Activated T-helper 1 cell treated with anti-CD3 and anti-CD28 coated beads, Interleukin-12 subunit alpha, Interleukin-12 subunit beta, Interleukin-2, Interleukin-4 antibody, amounts not matched to agents 30 ng/mL and 10 ng/mL and 1 ng/mL, durations not matched to agents 14 hours and 24 hours and 36 hours (primary cell): ENCODE data around the gene TRIO. TPM values are rescaled to one million over a fixed set of nuclear protein-coding genes. Genes with fewer than 3 reads are reported as not detected.

Experiments used
- DNase-seq: peaks from one replicate; pipeline ENCODE4 v3.0.0; 2021; ENCODE audit warnings: low spot score
- H3K27ac Mint-ChIP-seq: one replicate; pipeline ENCODE4 v1.8.0; 2021; ENCODE audit warnings: mild to moderate bottlenecking, mixed read lengths
- H3K27me3 Mint-ChIP-seq: one replicate; pipeline ENCODE4 v1.8.0; 2022; ENCODE audit warnings: mild to moderate bottlenecking, moderate library complexity, mixed read lengths; ENCODE audit not compliant: insufficient read depth
- H3K36me3 Mint-ChIP-seq: one replicate; pipeline ENCODE4 v1.8.0; 2021; ENCODE audit warnings: low read depth, mixed read lengths
- H3K4me1 Mint-ChIP-seq: one replicate; pipeline ENCODE4 v1.8.0; 2021; ENCODE audit warnings: low read depth, mixed read lengths
- H3K4me3 Mint-ChIP-seq: one replicate; pipeline ENCODE4 v1.8.0; 2021; ENCODE audit warnings: mild to moderate bottlenecking, moderate library complexity, mixed read lengths
- H3K9me3 Mint-ChIP-seq: one replicate; pipeline ENCODE4 v1.8.0; 2021; ENCODE audit warnings: mixed read lengths
- intact Hi-C: fragments of 100-400 bp; cut with micrococcal nuclease; formaldehyde crosslinking; loops from one replicate; pipeline ENCODE4 v1.15.1; 2024
- total RNA-seq: library from RNA; stranded (reverse); gene quantifications from 2 replicates; pipeline ENCODE4 v1.2.3, GENCODE V29; 2022

The TRIO gene
- total RNA-seq, 1 donor from 2014 or later, result 11.4 TPM

- H3K27ac Mint-ChIP-seq, result no peak overlapping the region
- DNase-seq, result no peak
- H3K27me3 Mint-ChIP-seq, result peaks cover 7% of the 10 kb centered on the region
- intact Hi-C loops, result no loop called here
- no peaks in the 10 kb centered on the region for H3K9me3 Mint-ChIP-seq
- no peaks in the 10 kb centered on the region for H3K36me3 Mint-ChIP-seq
- no peaks in the 10 kb centered on the region for H3K4me1 Mint-ChIP-seq
- no peak overlapping the region for H3K4me3 Mint-ChIP-seq
Observed at GRCh38 chr5:14241141-14241540, 98.0 kb downstream of the TRIO start.

GRCh38 chr5:14242447-14242846 lies 99.3 kb downstream of the TRIO start:
- intact Hi-C loops, result no loop called here
- Mint-ChIP-seq H3K27ac (no peak overlapping the region), H3K36me3 (no peaks in the 10 kb centered on the region), H3K27me3 (peaks cover 5% of the 10 kb centered on the region), H3K4me1 (no peaks in the 10 kb centered on the region), H3K9me3 (no peaks in the 10 kb centered on the region), H3K4me3 (no peak overlapping the region)
- DNase-seq, result no peak

DNA sequence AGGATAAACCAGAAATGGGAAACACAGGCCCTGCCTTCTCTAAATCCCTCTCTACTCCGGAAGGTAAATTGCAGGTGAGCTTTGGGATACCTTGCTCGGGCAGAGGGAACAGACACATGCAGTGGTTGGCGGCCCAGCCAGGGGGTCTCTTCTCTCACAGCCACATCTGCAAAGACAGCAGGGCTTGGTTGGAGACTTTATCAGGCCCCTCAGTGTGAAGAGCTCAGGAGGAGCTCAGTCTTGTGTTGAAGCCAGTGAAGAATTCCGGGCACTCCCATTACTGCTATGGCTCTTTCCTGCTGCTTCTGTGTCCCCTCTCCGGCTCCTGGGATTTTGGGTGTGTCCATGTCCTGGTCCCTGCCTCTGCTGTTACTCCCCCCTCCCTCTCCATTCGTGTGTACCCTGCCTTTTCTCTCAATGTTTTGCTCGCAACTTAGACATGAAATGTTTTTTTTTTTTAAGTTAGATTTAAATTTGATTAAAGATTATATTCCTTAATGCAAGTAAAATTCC lies 99.8 kb downstream of the TRIO start:
- Mint-ChIP-seq H3K4me3 (no peak overlapping the region), H3K27me3 (peaks cover 5% of the 10 kb centered on the region), H3K36me3 (no peaks in the 10 kb centered on the region), H3K9me3 (no peaks in the 10 kb centered on the region), H3K4me1 (no peaks in the 10 kb centered on the region), H3K27ac (no peak overlapping the region)
- no peak for DNase-seq
- intact Hi-C loops, result no loop called here

DNA sequence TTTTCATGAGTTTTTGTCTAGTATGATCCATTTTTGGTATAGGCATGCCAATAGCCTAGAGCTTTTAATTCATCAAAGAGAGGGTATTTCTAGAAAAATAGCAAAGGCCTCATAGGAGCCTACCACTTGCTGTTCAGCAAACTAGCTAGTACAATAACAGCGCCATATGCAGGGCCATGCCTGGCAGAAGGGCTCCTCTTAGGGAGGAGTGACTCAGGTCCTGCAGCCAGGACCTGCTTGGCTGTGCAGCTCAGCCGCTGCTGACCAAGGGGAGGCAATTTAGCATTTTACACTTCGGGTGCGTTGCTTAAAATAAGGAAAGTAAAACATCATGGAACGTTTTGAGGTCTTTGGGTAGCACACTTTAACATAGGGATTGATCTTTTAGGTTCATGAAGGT lies 100.6 kb downstream of the TRIO start:
- Mint-ChIP-seq H3K27ac (no peak overlapping the region), H3K9me3 (no peaks in the 10 kb centered on the region), H3K4me3 (no peak overlapping the region), H3K4me1 (no peaks in the 10 kb centered on the region), H3K36me3 (no peaks in the 10 kb centered on the region), H3K27me3 (peaks cover 5% of the 10 kb centered on the region)
- intact Hi-C loops, result no loop called here
- no peak for DNase-seq

GRCh38 chr5:14244721-14245120 lies 101.6 kb downstream of the TRIO start:
- intact Hi-C loops, result no loop called here
- Mint-ChIP-seq H3K27me3 (peaks cover 5% of the 10 kb centered on the region), H3K36me3 (no peaks in the 10 kb centered on the region), H3K27ac (no peak overlapping the region), H3K4me1 (no peaks in the 10 kb centered on the region), H3K4me3 (no peak overlapping the region), H3K9me3 (no peaks in the 10 kb centered on the region)
- DNase-seq, result no peak

GRCh38 chr5:14245132-14245925 lies 102.2 kb downstream of the TRIO start:
- peaks cover 5% of the 10 kb centered on the region for H3K27me3 Mint-ChIP-seq
- H3K27ac Mint-ChIP-seq, result no peak overlapping the region
- intact Hi-C loops, result no loop called here
- no peaks in the 10 kb centered on the region for H3K4me1 Mint-ChIP-seq
- no peaks in the 10 kb centered on the region for H3K36me3 Mint-ChIP-seq
- H3K9me3 Mint-ChIP-seq, result no peaks in the 10 kb centered on the region
- H3K4me3 Mint-ChIP-seq, result no peak overlapping the region
- DNase-seq, result no peak

DNA sequence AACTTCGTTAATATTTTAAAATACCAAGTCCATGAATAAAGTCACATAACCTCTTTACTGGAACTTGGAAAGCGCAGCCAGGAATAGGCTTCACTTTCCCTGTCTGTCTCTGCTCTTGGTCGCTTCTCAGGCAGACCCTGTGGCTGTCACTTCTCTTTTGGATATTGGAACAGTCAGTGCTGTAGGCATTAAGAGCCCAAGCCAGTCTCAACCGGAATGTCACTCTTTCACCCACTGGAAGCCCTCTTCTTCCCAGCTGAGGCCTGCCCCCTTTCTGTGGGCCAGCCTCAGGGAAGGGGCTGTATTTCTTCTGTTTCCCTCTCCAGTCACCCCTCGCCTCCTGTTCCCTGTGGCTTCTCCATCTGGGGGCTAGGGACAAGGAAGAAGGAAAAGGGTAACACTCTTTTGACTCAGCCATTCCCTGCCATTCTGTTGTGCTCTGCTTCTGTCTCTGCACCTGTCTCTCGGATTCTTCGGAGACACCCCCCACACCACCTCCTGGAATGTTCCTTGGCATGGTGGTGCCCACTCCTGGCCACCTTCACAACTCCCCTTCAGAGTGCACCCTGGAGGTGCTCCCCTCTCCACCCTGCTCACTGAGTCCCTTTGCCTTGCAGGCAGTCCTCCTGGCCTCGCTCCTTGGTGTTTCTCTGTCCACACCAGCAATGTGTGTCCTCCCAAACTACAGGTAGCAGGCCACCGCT lies 103.4 kb downstream of the TRIO start:
- peaks cover 2% of the 10 kb centered on the region for H3K27me3 Mint-ChIP-seq
- H3K36me3 Mint-ChIP-seq, result no peaks in the 10 kb centered on the region
- intact Hi-C loops, result no loop called here
- no peak for DNase-seq
- H3K4me3 Mint-ChIP-seq, result no peak overlapping the region
- H3K27ac Mint-ChIP-seq, result no peak overlapping the region
- no peaks in the 10 kb centered on the region for H3K9me3 Mint-ChIP-seq
- no peaks in the 10 kb centered on the region for H3K4me1 Mint-ChIP-seq

- H3K36me3 Mint-ChIP-seq, result no peaks in the 10 kb centered on the region
- H3K4me1 Mint-ChIP-seq, result no peaks in the 10 kb centered on the region
- DNase-seq, result no peak
- peaks cover 2% of the 10 kb centered on the region for H3K27me3 Mint-ChIP-seq
- no peaks in the 10 kb centered on the region for H3K9me3 Mint-ChIP-seq
- intact Hi-C loops, result no loop called here
- H3K27ac Mint-ChIP-seq, result no peak overlapping the region
- H3K4me3 Mint-ChIP-seq, result no peak overlapping the region
Observed at GRCh38 chr5:14247054-14247386, 103.9 kb downstream of the TRIO start.

- intact Hi-C loops, result no loop called here
- H3K27me3 Mint-ChIP-seq, result no peaks in the 10 kb centered on the region
- no peak for DNase-seq
- no peak overlapping the region for H3K4me3 Mint-ChIP-seq
- H3K36me3 Mint-ChIP-seq, result no peaks in the 10 kb centered on the region
- H3K9me3 Mint-ChIP-seq, result no peaks in the 10 kb centered on the region
- H3K4me1 Mint-ChIP-seq, result no peaks in the 10 kb centered on the region
- no peak overlapping the region for H3K27ac Mint-ChIP-seq
Observed at GRCh38 chr5:14249258-14250082, 106.3 kb downstream of the TRIO start.

GRCh38 chr5:14250084-14250695 lies 107.0 kb downstream of the TRIO start:
- H3K27ac Mint-ChIP-seq, result no peak overlapping the region
- no peak for DNase-seq
- H3K27me3 Mint-ChIP-seq, result no peaks in the 10 kb centered on the region
- H3K4me3 Mint-ChIP-seq, result no peak overlapping the region
- no peaks in the 10 kb centered on the region for H3K36me3 Mint-ChIP-seq
- intact Hi-C loops, result no loop called here
- H3K9me3 Mint-ChIP-seq, result no peaks in the 10 kb centered on the region
- H3K4me1 Mint-ChIP-seq, result no peaks in the 10 kb centered on the region

DNA sequence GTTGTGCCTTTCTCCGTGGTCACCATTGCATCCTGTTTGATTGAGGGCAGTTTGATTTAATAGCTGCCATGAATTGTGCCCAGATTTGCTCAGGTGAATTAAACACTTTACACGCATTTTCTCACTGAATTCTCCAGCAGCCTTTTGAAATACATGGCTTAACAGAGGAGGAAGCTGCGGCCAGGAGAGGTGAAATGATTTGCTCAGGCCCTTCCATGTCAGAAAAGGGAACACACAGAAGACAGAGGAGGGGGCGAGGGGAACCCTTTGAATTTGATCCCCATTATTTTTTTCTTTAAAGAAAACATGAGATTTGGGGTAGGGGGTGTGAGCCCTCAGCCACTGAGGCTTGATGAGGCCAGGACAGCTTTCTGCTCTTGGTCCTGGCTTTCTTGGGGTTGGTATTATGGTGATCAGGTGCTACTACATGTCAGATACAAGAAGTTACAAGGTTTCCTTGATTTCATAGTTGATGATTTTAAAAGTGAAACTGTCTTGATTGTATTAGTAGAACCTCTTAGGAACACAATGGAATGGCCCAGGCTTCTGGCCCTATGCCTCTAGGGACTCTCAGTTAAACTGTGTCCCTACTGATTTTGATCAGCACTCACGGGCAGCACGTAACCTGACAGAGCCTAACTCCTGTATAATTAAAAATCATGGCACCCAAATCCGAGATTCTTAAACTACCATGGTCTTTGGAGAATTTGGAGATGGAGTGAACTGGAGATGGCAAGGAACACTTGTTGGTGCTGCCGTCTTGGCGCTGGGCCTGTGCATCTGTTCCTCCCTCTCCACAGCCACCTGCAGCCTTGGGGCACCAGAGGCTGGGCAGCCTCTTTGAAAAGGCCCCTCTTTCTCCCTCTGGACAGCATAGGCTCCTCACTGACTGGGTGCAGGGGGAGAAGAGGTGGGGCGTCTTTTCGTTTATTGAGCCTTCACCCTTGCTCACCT lies 107.9 kb downstream of the TRIO start:
- H3K27me3 Mint-ChIP-seq, result no peaks in the 10 kb centered on the region
- H3K27ac Mint-ChIP-seq, result no peak overlapping the region
- intact Hi-C loops, result no loop called here
- no peak overlapping the region for H3K4me3 Mint-ChIP-seq
- H3K4me1 Mint-ChIP-seq, result no peaks in the 10 kb centered on the region
- no peaks in the 10 kb centered on the region for H3K36me3 Mint-ChIP-seq
- DNase-seq, result no peak
- H3K9me3 Mint-ChIP-seq, result no peaks in the 10 kb centered on the region

GRCh38 chr5:14251733-14252132 lies 108.6 kb downstream of the TRIO start:
- Mint-ChIP-seq H3K9me3 (peaks cover 2% of the 10 kb centered on the region), H3K4me3 (no peak overlapping the region), H3K27me3 (no peaks in the 10 kb centered on the region), H3K27ac (no peak overlapping the region), H3K36me3 (no peaks in the 10 kb centered on the region), H3K4me1 (no peaks in the 10 kb centered on the region)
- DNase-seq, result no peak
- intact Hi-C loops, result no loop called here
